ENCODE results near the gene LYPD1.

The LYPD1 gene

DNA sequence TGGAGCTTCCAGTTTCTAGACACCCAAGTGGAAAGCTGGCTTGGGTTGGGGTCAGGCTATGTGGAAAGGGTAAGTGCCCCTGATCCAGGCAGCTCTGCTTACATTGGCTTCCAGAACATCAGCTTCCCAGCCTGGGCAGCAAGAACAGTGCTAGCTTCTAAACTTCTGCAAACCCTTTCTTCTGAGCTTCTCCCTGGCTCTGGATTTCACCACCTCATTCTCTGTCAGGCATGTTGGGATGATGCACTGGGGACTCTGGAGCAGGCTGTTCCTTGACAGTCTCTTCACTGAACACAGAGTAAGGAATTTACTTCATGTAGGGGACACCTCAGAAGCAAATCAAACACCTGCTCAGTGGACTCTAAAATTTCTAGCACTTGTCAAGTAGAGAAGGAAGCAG, 72.8 kb downstream of the LYPD1 start:
- DNase-seq (ENCODE audit: low read depth, low spot score) = no peak

DNA sequence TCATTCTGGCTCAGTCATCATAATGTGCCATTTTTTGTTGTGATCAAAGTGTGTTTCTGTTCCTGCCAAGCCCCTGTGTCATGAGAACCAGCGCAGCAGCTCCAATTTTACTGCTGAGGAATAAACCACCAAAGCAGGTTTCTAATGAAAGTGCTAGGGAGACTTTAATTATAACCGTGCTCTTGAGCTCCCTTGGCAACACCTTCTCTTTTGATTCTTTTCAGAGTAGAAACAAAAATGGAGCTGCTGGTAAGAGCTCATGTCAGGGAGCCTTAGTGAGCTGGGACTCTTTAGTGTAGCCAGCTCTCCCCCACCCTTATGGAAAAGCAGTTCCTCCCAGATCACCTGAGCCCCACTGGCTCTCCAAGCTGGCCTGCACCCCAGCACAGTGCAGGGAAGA, 74.3 kb downstream of the LYPD1 start:
- no peak for DNase-seq (ENCODE audit: low read depth, low spot score)

DNA sequence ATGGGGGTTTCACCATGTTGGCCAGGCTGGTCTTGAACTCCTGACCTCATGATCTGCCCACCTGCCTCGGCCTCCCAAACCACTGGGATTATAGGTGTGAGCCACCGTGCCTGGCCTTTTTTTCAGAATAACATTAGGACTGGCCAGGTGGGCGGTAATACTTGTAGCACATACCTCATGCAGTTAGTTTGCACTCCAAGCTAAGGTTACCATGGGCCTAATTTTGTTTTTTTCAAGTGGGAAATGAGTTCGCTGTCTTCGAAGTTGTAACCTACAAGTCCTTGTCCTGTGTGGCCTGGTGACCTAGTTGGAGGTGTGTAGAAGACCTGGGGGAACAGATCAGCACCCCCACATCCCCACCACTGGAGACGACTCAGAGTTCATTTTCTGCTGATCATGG, 74.8 kb downstream of the LYPD1 start:
- no peak for DNase-seq (ENCODE audit: low read depth, low spot score)

All from iPS DF 19.7 (cell line).